A549 treated with AZD9567 at 1 μM for 4 hours (cell line): Measurements from ENCODE around the gene GZF1. TPM values are rescaled to one million over a fixed set of nuclear protein-coding genes. Genes with fewer than 3 reads are reported as not detected.

Experiments used
- total RNA-seq: library from RNA; stranded (reverse); fragments of 200-300 nt; extraction: Qiagen RNA extraction; gene quantifications from 5 replicates; pipeline ENCODE4 v1.2.3, GENCODE V29; 2022; ENCODE audit not compliant: insufficient read depth

GZF1 gene
- 7.9 to 12.7 TPM (median 11.2 TPM) in 5 replicates for total RNA-seq

GRCh38 chr20:23361476-23362391 is at the start of gene GZF1:
GZF1 (plus strand) TSS chr20:23362182; CDS start chr20:23364384, 2,202 bp downstream.

GRCh38 chr20:23350196-23350903 is 11.6 kb upstream of the GZF1 start, which contains the start of gene NXT1:
NXT1 (plus strand) TSS chr20:23350791; CDS start chr20:23354042, 3,251 bp downstream.

GRCh38 chr20:23420943-23421931 is 59.3 kb downstream of the GZF1 start, which contains the start of gene NAPB:
NAPB (minus strand) TSS chr20:23421488; CDS start chr20:23421402, 86 bp downstream.

Other genes starting within 250 kb of the GZF1 start
- gene NXT1, start 11.4 kb upstream of the GZF1 start, total RNA-seq = 59.4 to 72.5 TPM (median 69.5 TPM) in 5 replicates
- gene NAPB, start 59.3 kb downstream of the GZF1 start, total RNA-seq = 3.4 to 4.4 TPM (median 4.1 TPM) in 5 replicates
- gene CSTL1, start 77.5 kb downstream of the GZF1 start, total RNA-seq = not detected in 5 replicates
- gene CST11, start 90.7 kb downstream of the GZF1 start, total RNA-seq = not detected in 5 replicates
- gene CST8, start 128.9 kb downstream of the GZF1 start, total RNA-seq = not detected in 5 replicates
- not detected in 5 replicates for gene CST9L, start 206.3 kb downstream of the GZF1 start, total RNA-seq
- not detected in 5 replicates for gene CST9, start 243.7 kb downstream of the GZF1 start, total RNA-seq